Uterus (tissue), 4 donors: Measurements from ENCODE around the gene SPEM3. TPM values are rescaled to one million over a fixed set of nuclear protein-coding genes. Genes with fewer than 3 reads are reported as not detected.

Source experiments
- DNase-seq, 2 donors: peaks; one replicate each; pipeline ENCODE4 v3.0.0-alpha.2; 2019 to 2020
- H3K27ac ChIP-seq, 2 donors: fragments of 200-600 bp; sonication (generic); 1 replicate in 1 of 2; 2 replicates in 1 of 2; pipeline ENCODE4 v1.5.1; 2016 to 2018
- H3K27me3 ChIP-seq, 2 donors: fragments of 200-600 bp; sonication (generic); one replicate each; pipeline ENCODE4 v1.5.1; 2018 to 2019; ENCODE audit warnings: control low read depth in 1 of 2
- H3K36me3 ChIP-seq, 2 donors: fragments of 200-600 bp; sonication (generic); one replicate each; pipeline ENCODE4 v1.5.1; 2019; ENCODE audit warnings: control low read depth in 1 of 2
- H3K4me1 ChIP-seq, 2 donors: fragments of 200-600 bp; sonication (generic); one replicate each; pipeline ENCODE4 v1.5.1; 2018 to 2019; ENCODE audit warnings: control low read depth in 1 of 2
- H3K4me3 ChIP-seq, 2 donors: fragments of 200-600 bp; sonication (generic); 1 replicate in 1 of 2; 2 replicates in 1 of 2; pipeline ENCODE4 v1.5.1; 2018 to 2019; ENCODE audit warnings: mild to moderate bottlenecking in 1 of 2
- H3K9me3 ChIP-seq, 2 donors: fragments of 200-600 bp; sonication (generic); one replicate each; pipeline ENCODE4 v1.5.1; 2019; ENCODE audit warnings: control low read depth in 1 of 2
- CTCF ChIP-seq, 4 experiments: fragments of 200-600 bp in 2 of 4; fragments of 450-650 bp in 2 of 4; sonication (generic) in 2 of 4; IDR thresholded peaks; one replicate each; pipeline ENCODE4 v1.5.1; 2016 to 2019; ENCODE audit warnings: antibody characterized with exemption in 4 of 4, mild to moderate bottlenecking in 2 of 4, moderate library complexity in 1 of 4
- POLR2A ChIP-seq, 2 donors: fragments of 450-650 bp; IDR thresholded peaks; one replicate each; pipeline ENCODE4 v1.6.1; 2016; ENCODE audit warnings: antibody characterized with exemption in 2 of 2, mild to moderate bottlenecking in 1 of 2, moderate library complexity in 1 of 2
- intact Hi-C: fragments of 100-400 bp; cut with DNase I; formaldehyde crosslinking; loops from one replicate; pipeline ENCODE4 v1.15.1; 2023; ENCODE audit warnings: low total_unique reads
- total RNA-seq, 4 donors: library from RNA; depleted of rRNA in 3 of 4; stranded (reverse); fragments of >200 nt in 3 of 4; gene quantifications; one replicate each; pipeline versions ENCODE4 v1.1.0 to v1.2.4, GENCODE V29; 2014 to 2023
- donor health status: DM: yes; HTN: yes; CAD: no.

Gene SPEM3
- total RNA-seq = not detected

- H3K4me1 ChIP-seq = no peaks in the 10 kb centered on the region
- H3K9me3 ChIP-seq = no peaks in the 10 kb centered on the region
- H3K27me3 ChIP-seq = no peaks in the 10 kb centered on the region
- no peak within 1 kb of the TSS for H3K27ac ChIP-seq
- intact Hi-C loops = no loop called here
- TF ChIP-seq CTCF (IDR thresholded peaks at IDR 0.05) (no peak), POLR2A (IDR thresholded peaks at IDR 0.05) (no peak)
- H3K36me3 ChIP-seq = no peaks in the 10 kb centered on the region
- DNase-seq = no peak
- H3K4me3 ChIP-seq = no peak within 1 kb of the TSS
These were observed at the start of gene SPEM3 for GRCh38 chr17:7428557-7428956. SPEM3 (plus strand) TSS chr17:7428857; CDS start chr17:7428903, 46 bp downstream.

DNA sequence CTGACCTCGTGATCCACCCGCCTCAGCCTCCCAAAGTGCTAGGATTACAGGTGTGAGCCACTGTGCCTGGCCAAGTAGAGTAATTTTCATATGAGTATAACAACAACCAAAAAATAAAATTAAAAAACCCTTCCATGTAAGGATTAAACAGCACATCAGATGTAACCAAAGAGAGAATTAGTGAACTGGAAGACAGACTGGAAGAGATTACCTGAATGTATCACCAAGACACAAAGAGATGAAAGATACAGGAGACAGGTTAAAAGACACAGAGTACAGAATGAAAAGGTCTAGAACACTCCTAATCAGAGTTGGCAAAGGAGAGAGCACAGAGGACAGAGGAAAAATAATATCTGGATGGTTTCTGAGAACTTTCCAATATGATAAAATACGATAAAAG, 49.5 kb upstream of the SPEM3 start:
- no peak for DNase-seq
- H3K9me3 ChIP-seq = no peaks in the 10 kb centered on the region
- peaks cover 0 to 7% of the 10 kb centered on the region in 2 donors for H3K4me1 ChIP-seq
- H3K27ac ChIP-seq = no peak overlapping the region
- no peak overlapping the region for H3K4me3 ChIP-seq
- TF ChIP-seq CTCF (IDR thresholded peaks at IDR 0.05) (no peak), POLR2A (IDR thresholded peaks at IDR 0.05) (no peak)
- intact Hi-C loops = no loop called here
- H3K36me3 ChIP-seq = no peaks in the 10 kb centered on the region
- H3K27me3 ChIP-seq = no peaks in the 10 kb centered on the region

DNA sequence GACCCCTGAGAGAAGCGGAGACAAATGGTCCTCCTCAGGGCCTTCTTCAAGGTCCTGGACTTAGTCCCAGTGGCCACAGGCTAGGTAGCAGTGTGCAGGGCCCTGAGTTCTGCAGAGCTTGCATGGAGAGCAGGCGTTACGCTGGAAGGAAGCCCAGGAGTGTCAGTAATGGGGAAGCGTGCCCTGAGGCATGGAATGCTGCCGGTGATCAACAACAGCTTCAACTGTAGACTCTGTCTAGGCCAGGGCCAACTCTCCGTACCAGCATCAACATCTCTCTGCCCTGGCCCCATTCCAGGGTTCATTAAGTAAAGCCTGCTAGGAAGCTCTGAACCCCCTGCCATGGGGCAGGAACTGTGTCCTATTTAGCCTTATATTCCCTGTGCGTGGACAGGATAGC, 48.3 kb upstream of the SPEM3 start:
- intact Hi-C loops = no loop called here
- Histone ChIP-seq H3K27me3 (no peaks in the 10 kb centered on the region), H3K27ac (peak overlapping the region in 1 of 2 donors; percentile 64), H3K36me3 (no peaks in the 10 kb centered on the region), H3K4me1 (peaks cover 0 to 11% of the 10 kb centered on the region in 2 donors), H3K4me3 (peak overlapping the region; percentile 13 to 43), H3K9me3 (no peaks in the 10 kb centered on the region)
- TF ChIP-seq CTCF (IDR thresholded peaks at IDR 0.05) (no peak), POLR2A (IDR thresholded peaks at IDR 0.05) (no peak)
- no peak for DNase-seq

DNA sequence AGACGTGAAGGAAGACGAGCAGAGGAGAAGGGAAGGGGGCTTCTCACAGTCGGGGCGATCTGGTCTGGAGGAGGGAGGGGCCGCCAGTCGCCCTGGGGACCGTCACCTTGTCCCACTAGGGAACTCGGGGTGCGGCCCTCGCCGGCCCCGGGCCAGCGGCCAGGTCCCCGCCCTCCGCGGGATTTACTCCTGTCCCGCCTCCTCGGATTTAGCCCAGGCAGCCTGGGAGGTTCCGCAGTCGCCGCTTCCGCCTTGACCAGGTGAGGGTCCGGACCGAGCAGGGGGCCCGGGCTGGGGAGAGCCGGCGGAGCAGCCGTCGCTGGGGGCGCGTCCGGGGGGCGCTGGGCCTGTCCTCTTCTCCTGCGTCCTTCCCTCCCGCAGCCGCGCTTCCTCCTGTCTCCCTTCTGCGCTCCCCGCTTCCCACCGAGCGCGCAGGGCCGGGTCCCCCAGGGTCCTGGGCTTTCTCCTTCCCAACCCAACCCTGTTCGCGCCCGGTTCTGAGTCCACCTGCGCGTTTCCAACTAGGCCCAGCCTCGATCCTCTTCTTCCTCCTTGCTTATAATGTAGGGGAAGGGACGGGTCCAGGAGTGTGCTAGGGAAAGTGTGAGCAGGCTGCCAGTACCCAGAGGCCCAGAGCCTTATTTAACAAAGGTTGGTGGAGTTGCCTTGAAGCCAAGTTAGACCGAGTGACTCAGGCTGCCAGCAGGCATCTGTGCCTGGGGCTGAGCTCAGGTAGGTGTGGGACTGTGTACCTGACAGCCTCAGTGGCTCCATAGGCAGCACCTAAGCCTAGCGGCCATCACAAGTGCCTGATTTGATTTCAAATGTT, 47.6 kb upstream of the SPEM3 start, which contains the start of gene TNK1:
TNK1 (plus strand) TSS at position 235 of the 829 bp plus-strand sequence. CDS start 1,838 bp downstream, outside the sequence.
- Histone ChIP-seq H3K4me3 (peak within 1 kb of the TSS; percentile 13 to 43), H3K36me3 (no peaks in the 10 kb centered on the region), H3K27ac (peak within 1 kb of the TSS in 1 of 2 donors; percentile 64), H3K27me3 (no peaks in the 10 kb centered on the region), H3K9me3 (no peaks in the 10 kb centered on the region), H3K4me1 (peaks cover 0 to 11% of the 10 kb centered on the region in 2 donors)
- DNase-seq = peak; percentile 49 to 56
- intact Hi-C loops = no loop called here
- TF ChIP-seq CTCF (IDR thresholded peaks at IDR 0.05) (no peak), POLR2A (IDR thresholded peaks at IDR 0.05) (peak in 1 of 2 donors; percentile 48)

DNA sequence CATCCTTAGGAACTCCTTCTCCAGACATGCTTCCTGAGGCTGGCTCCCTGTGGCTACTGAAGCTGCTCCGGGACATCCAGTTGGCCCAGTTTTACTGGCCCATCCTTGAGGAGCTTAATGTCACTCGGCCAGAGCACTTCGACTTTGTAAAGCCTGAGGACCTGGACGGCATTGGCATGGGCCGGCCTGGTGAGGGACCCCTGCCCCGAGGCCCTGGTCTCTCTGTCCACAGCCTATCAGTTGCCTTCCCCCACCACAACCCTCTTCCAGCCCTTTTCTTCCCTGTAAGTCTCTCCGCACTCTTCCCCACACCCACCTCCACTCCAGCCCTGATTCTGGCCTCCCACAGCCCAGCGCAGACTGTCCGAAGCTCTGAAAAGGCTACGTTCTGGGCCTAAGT, 45.8 kb upstream of the SPEM3 start:
- DNase-seq = no peak
- no peak for TF ChIP-seq POLR2A (IDR thresholded peaks at IDR 0.05)
- no peak for TF ChIP-seq CTCF (IDR thresholded peaks at IDR 0.05)
- Histone ChIP-seq H3K27ac (no peak overlapping the region), H3K4me1 (peaks cover 0 to 11% of the 10 kb centered on the region in 2 donors), H3K27me3 (no peaks in the 10 kb centered on the region), H3K9me3 (no peaks in the 10 kb centered on the region), H3K4me3 (no peak overlapping the region), H3K36me3 (no peaks in the 10 kb centered on the region)
- intact Hi-C loops = no loop called here
